Parathyroid adenoma (tissue), 2 donors: ENCODE measurements around the gene CYBRD1.

Experiments
- H2AFZ ChIP-seq: fragments of 300-600 bp; sonication (generic); one replicate; pipeline ENCODE4 v1.7.0; 2017; ENCODE audit warnings: antibody characterized with exemption, mild to moderate bottlenecking
- H3K27ac ChIP-seq: fragments of 300-600 bp; sonication (generic); one replicate; pipeline ENCODE4 v1.7.0; 2017
- H3K27me3 ChIP-seq: fragments of 300-600 bp; sonication (generic); one replicate; pipeline ENCODE4 v1.7.0; 2017; ENCODE audit warnings: low read length; ENCODE audit not compliant: control insufficient read depth, insufficient read depth
- H3K36me3 ChIP-seq: fragments of 300-600 bp; sonication (generic); one replicate; pipeline ENCODE4 v1.7.0; 2017; ENCODE audit warnings: low read length; ENCODE audit not compliant: control insufficient read depth, insufficient read depth
- H3K4me1 ChIP-seq: fragments of 300-600 bp; sonication (generic); one replicate; pipeline ENCODE4 v1.7.0; 2017; ENCODE audit warnings: control low read depth
- H3K4me2 ChIP-seq: fragments of 300-600 bp; sonication (generic); one replicate; pipeline ENCODE4 v1.7.0; 2017; ENCODE audit warnings: low read length
- H3K4me3 ChIP-seq: fragments of 300-600 bp; sonication (generic); one replicate; pipeline ENCODE4 v1.7.0; 2017; ENCODE audit warnings: low read depth, low read length
- H3K79me2 ChIP-seq: fragments of 300-600 bp; sonication (generic); one replicate; pipeline ENCODE4 v1.7.0; 2017; ENCODE audit warnings: control low read depth
- H3K9ac ChIP-seq: fragments of 300-600 bp; sonication (generic); one replicate; pipeline ENCODE4 v1.7.0; 2017; ENCODE audit warnings: mild to moderate bottlenecking
- H3K9me3 ChIP-seq: fragments of 300-600 bp; sonication (generic); one replicate; pipeline ENCODE4 v1.7.0; 2017; ENCODE audit warnings: low read length; ENCODE audit not compliant: control insufficient read depth
- TF ChIP-seq, protein P1 (sequence below): fragments of 300-600 bp; sonication (generic); IDR thresholded peaks from one replicate; pipeline ENCODE4 v1.7.0; 2017; ENCODE audit warnings: antibody characterized with exemption, mild to moderate bottlenecking
- donor health status: primary hyperparathyroidism.

The CYBRD1 gene

GRCh38 chr2:171480908-171481307 lies 41.4 kb upstream of the CYBRD1 start:
- no peaks in the 10 kb centered on the region for H3K36me3 ChIP-seq
- no peaks in the 10 kb centered on the region for H3K9me3 ChIP-seq
- H3K4me2 ChIP-seq, result no peak overlapping the region
- no peaks in the 10 kb centered on the region for H3K79me2 ChIP-seq
- H3K27me3 ChIP-seq, result no peaks in the 10 kb centered on the region
- TF ChIP-seq, protein P1, sequence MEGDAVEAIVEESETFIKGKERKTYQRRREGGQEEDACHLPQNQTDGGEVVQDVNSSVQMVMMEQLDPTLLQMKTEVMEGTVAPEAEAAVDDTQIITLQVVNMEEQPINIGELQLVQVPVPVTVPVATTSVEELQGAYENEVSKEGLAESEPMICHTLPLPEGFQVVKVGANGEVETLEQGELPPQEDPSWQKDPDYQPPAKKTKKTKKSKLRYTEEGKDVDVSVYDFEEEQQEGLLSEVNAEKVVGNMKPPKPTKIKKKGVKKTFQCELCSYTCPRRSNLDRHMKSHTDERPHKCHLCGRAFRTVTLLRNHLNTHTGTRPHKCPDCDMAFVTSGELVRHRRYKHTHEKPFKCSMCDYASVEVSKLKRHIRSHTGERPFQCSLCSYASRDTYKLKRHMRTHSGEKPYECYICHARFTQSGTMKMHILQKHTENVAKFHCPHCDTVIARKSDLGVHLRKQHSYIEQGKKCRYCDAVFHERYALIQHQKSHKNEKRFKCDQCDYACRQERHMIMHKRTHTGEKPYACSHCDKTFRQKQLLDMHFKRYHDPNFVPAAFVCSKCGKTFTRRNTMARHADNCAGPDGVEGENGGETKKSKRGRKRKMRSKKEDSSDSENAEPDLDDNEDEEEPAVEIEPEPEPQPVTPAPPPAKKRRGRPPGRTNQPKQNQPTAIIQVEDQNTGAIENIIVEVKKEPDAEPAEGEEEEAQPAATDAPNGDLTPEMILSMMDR, result no peak
- no peak overlapping the region for H2AFZ ChIP-seq
- no peaks in the 10 kb centered on the region for H3K4me1 ChIP-seq
- no peak overlapping the region for H3K27ac ChIP-seq
- no peak overlapping the region for H3K4me3 ChIP-seq
- no peak overlapping the region for H3K9ac ChIP-seq

DNA sequence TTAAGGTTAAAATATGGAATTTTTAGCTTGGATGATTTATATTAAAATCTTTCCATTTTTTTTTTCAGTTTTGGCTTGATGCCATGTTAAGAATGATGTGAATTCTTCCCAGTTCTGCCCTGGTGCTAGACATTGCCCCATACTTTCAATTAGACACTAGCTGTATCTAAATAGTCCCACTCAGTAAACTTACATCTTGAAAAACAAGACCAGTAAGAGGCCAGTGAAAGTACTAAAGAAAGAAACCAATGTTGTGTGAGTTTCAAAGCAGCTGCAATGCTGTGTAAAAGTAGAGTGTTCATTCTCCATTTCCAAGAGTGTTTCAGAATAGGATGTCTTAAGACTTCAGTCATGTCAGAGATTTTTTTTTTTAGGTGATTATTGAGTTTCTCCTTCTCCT lies 40.0 kb upstream of the CYBRD1 start:
- H2AFZ ChIP-seq, result no peak overlapping the region
- H3K9me3 ChIP-seq, result no peaks in the 10 kb centered on the region
- no peak overlapping the region for H3K9ac ChIP-seq
- H3K79me2 ChIP-seq, result no peaks in the 10 kb centered on the region
- no peak overlapping the region for H3K4me2 ChIP-seq
- H3K27me3 ChIP-seq, result no peaks in the 10 kb centered on the region
- TF ChIP-seq, protein P1, result no peak
- no peak overlapping the region for H3K27ac ChIP-seq
- H3K4me1 ChIP-seq, result no peaks in the 10 kb centered on the region
- no peak overlapping the region for H3K4me3 ChIP-seq
- H3K36me3 ChIP-seq, result no peaks in the 10 kb centered on the region

- Histone ChIP-seq H3K4me3 (no peak overlapping the region), H3K4me1 (no peaks in the 10 kb centered on the region), H3K4me2 (no peak overlapping the region), H3K27ac (no peak overlapping the region), H3K9ac (no peak overlapping the region), H3K79me2 (no peaks in the 10 kb centered on the region), H3K9me3 (no peaks in the 10 kb centered on the region), H3K36me3 (no peaks in the 10 kb centered on the region), H2AFZ (no peak overlapping the region), H3K27me3 (no peaks in the 10 kb centered on the region)
- TF ChIP-seq, protein P1, result no peak
Measured at GRCh38 chr2:171482877-171483276, 39.4 kb upstream of the CYBRD1 start.

- Histone ChIP-seq H3K9ac (no peak overlapping the region), H3K4me1 (no peaks in the 10 kb centered on the region), H3K27ac (no peak overlapping the region), H3K79me2 (no peaks in the 10 kb centered on the region), H3K4me3 (no peak overlapping the region), H3K36me3 (no peaks in the 10 kb centered on the region), H2AFZ (no peak overlapping the region), H3K4me2 (no peak overlapping the region), H3K9me3 (no peaks in the 10 kb centered on the region), H3K27me3 (no peaks in the 10 kb centered on the region)
- TF ChIP-seq, protein P1, result no peak
Measured at GRCh38 chr2:171483793-171484192, 38.5 kb upstream of the CYBRD1 start.

DNA sequence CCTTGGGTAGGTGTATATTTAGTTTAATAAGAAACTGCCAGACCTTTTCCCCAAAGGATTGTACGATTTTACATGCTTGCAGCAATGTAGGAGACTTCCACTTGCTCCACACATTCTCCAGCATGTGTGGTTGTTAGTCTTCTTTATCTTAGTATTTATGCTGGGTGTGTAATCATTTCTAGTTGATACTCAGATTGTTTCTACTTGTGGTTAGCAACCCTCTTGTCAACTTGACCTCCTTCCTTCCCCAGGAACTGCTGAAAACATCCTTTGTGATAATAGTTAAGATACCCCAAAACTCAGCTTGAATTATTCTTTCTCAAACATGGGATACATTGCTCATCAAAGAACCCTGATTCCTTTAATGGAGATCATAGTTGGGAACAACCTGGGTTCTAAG lies 37.2 kb upstream of the CYBRD1 start:
- H3K79me2 ChIP-seq, result no peaks in the 10 kb centered on the region
- H3K27me3 ChIP-seq, result no peaks in the 10 kb centered on the region
- H3K9ac ChIP-seq, result no peak overlapping the region
- H3K4me1 ChIP-seq, result no peaks in the 10 kb centered on the region
- TF ChIP-seq, protein P1, result no peak
- no peaks in the 10 kb centered on the region for H3K36me3 ChIP-seq
- no peak overlapping the region for H2AFZ ChIP-seq
- no peak overlapping the region for H3K27ac ChIP-seq
- no peaks in the 10 kb centered on the region for H3K9me3 ChIP-seq
- no peak overlapping the region for H3K4me3 ChIP-seq
- H3K4me2 ChIP-seq, result no peak overlapping the region
